Breast epithelium (tissue), 4 donors: ENCODE results near the gene CCDC160. TPM values are rescaled to one million over a fixed set of nuclear protein-coding genes. Genes with fewer than 3 reads are reported as not detected.
"Not testable (repeated sequence)": the region's sequence is repeated elsewhere in the genome, so short reads cannot be mapped to it uniquely, and the experiment has no call there.

Experiments
- DNase-seq, 2 donors: peaks; one replicate each; pipeline ENCODE4 v3.0.0-alpha.2; 2019; ENCODE audit warnings: low spot score in 2 of 2
- H3K27ac ChIP-seq, 2 donors: fragments of 200-600 bp; sonication (generic) in 1 of 2; one replicate each; pipeline ENCODE4 v1.5.1; 2016 to 2019; ENCODE audit warnings: mild to moderate bottlenecking in 1 of 2
- H3K27me3 ChIP-seq, 2 donors: fragments of 200-600 bp; sonication (generic) in 1 of 2; one replicate each; pipeline versions ENCODE4 v1.5.1 to v1.6.0; 2017 to 2019; ENCODE audit warnings: control low read depth in 1 of 2, mild to moderate bottlenecking in 1 of 2
- H3K36me3 ChIP-seq: fragments of 200-600 bp; one replicate; pipeline ENCODE4 v1.5.1; 2019
- H3K4me1 ChIP-seq, 2 donors: fragments of 200-600 bp; sonication (generic); one replicate each; pipeline ENCODE4 v1.5.1; 2016 to 2019; ENCODE audit warnings: control low read depth in 1 of 2
- H3K4me3 ChIP-seq, 3 donors: fragments of 200-600 bp; sonication (generic); 1 replicate in 2 of 3; 2 replicates in 1 of 3; pipeline ENCODE4 v1.5.1; 2016 to 2019; ENCODE audit warnings: mild to moderate bottlenecking in 3 of 3, moderate library complexity in 2 of 3
- H3K9me3 ChIP-seq, 2 donors: fragments of 200-600 bp; sonication (generic) in 1 of 2; one replicate each; pipeline ENCODE4 v1.5.1; 2016 to 2019; ENCODE audit warnings: control low read depth in 1 of 2
- POLR2A ChIP-seq: fragments of 450-650 bp; IDR thresholded peaks from one replicate; pipeline ENCODE4 v1.6.1; 2016; ENCODE audit warnings: antibody characterized with exemption, mild to moderate bottlenecking, moderate library complexity
- POLR2AphosphoS5 ChIP-seq, 3 donors: sonication (generic); formaldehyde crosslinking; IDR thresholded peaks; one replicate each; pipeline ENCODE4 v1.6.1; 2017; ENCODE audit warnings: antibody characterized with exemption in 3 of 3
- intact Hi-C: fragments of 100-400 bp; cut with DNase I; formaldehyde crosslinking; loops from one replicate; pipeline ENCODE4 v1.15.1; 2023; ENCODE audit warnings: low total_unique reads
- total RNA-seq, 3 donors: library from RNA; depleted of rRNA; stranded (reverse); fragments of >200 nt; gene quantifications; one replicate each; pipeline ENCODE4 v1.1.0, GENCODE V29; 2016
- TF ChIP-seq, protein P1 (sequence below), 3 donors: fragments of 450-650 bp; IDR thresholded peaks; one replicate each; pipeline ENCODE4 v1.5.1; 2016 to 2017; ENCODE audit warnings: antibody characterized with exemption in 3 of 3, mild to moderate bottlenecking in 3 of 3, moderate library complexity in 3 of 3

The CCDC160 gene
- total RNA-seq, 3 donors from 2014 or later = 0.16 to 3.6 (median 2.0) TPM

DNA sequence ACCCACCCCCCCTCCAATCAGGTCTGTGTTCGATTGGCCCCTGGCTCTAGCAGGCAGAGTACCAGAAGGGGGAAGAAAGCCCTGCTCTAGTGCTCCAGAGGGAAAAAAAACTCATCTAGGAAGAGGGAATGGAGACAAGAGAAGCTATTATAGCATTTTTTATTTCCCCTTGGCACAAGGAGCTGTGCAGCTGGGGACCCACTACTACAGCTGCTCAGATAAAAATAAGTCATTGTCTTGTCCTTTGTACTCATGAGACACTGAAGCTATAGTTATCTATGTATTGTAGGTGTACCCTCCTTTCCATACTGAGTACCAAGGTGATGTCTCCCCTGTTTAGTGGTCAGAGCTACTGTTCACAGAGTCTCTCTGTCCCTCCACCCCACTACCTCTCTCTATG, 14.3 kb downstream of the CCDC160 start:
- TF ChIP-seq POLR2AphosphoS5 (IDR thresholded peaks at IDR 0.05) = no peak
- TF ChIP-seq, protein P1, sequence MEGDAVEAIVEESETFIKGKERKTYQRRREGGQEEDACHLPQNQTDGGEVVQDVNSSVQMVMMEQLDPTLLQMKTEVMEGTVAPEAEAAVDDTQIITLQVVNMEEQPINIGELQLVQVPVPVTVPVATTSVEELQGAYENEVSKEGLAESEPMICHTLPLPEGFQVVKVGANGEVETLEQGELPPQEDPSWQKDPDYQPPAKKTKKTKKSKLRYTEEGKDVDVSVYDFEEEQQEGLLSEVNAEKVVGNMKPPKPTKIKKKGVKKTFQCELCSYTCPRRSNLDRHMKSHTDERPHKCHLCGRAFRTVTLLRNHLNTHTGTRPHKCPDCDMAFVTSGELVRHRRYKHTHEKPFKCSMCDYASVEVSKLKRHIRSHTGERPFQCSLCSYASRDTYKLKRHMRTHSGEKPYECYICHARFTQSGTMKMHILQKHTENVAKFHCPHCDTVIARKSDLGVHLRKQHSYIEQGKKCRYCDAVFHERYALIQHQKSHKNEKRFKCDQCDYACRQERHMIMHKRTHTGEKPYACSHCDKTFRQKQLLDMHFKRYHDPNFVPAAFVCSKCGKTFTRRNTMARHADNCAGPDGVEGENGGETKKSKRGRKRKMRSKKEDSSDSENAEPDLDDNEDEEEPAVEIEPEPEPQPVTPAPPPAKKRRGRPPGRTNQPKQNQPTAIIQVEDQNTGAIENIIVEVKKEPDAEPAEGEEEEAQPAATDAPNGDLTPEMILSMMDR (IDR thresholded peaks at IDR 0.05) = no peak
- no peak for TF ChIP-seq POLR2A
- H3K36me3 ChIP-seq = no peaks in the 10 kb centered on the region
- intact Hi-C loops = no loop called here

DNA sequence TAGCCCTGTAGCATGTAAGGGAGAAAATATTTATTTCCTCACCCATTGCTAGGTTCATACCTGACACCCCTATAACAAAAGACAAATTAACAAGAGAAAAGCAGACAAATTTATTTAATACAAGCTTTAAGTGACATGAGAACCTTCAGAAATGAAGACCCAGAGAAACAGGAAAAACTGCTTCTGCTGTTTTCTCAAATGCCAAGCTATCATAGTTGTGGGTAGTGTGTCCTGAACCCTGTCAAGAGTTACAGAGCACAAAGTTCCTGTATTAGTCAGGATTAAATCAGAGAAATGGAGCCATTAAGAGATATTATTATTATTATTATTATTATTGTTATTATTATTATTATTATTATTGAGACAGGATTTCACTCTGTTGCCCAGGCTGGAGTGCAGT, 17.5 kb downstream of the CCDC160 start:
- DNase-seq = no peak
- Histone ChIP-seq H3K27ac (no peak overlapping the region), H3K4me1 (no peaks in the 10 kb centered on the region), H3K9me3 (no peaks in the 10 kb centered on the region), H3K36me3 (no peaks in the 10 kb centered on the region), H3K27me3 (peaks cover 0 to 36% of the 10 kb centered on the region in 2 donors), H3K4me3 (no peak overlapping the region)
- intact Hi-C loops = no loop called here
- TF ChIP-seq, protein P1 (IDR thresholded peaks at IDR 0.05) = no peak
- TF ChIP-seq POLR2AphosphoS5 (IDR thresholded peaks at IDR 0.05) (no peak), POLR2A (no peak)

More for the DNA sequence above, 14.3 kb downstream of the CCDC160 start:
- peaks cover 0 to 44% of the 10 kb centered on the region in 2 donors for H3K27me3 ChIP-seq
- H3K4me3 ChIP-seq = no peak overlapping the region
- H3K4me1 ChIP-seq = no peaks in the 10 kb centered on the region
- DNase-seq = no peak
- no peaks in the 10 kb centered on the region for H3K9me3 ChIP-seq
- no peak overlapping the region for H3K27ac ChIP-seq

DNA sequence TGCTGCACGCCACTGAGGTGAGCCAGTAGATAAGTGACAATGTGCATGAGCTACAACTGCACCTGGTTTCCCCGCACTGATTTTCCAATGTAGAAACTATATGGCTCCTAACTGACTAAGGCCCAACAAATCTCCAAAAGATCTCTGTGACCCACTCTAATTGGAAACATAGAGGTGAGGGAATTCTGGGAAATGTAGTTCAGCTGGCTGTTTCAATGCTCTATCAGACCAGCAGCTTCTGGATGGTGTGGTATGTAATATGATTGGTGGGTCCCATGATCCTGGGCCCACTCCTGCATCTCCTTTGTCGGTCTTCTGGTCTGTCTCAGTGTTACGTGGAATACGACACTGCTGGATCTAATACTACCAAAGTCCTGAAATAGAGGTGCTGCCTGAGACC, 18.6 kb downstream of the CCDC160 start:
- intact Hi-C loops = no loop called here
- no peaks in the 10 kb centered on the region for H3K4me1 ChIP-seq

DNA sequence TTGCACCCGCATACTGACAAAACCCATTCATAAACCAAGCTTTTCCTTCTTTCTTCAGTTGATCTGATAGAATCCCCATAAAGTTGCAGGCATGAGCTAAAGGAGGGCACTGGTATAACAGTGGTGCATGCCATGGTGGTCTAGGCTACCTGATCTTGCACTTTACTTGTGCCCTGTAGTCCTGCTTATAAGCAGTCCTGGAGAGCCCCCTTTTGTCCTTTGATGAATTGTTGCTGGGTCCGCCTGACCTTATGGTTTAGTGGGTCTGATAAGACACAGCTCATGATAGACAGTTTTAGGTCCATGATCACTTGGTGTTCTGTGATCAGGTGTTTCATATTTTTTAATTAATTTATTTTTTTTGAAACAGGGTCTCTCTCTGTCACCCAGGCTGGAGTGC, 19.7 kb downstream of the CCDC160 start:
- Histone ChIP-seq H3K27me3 (peaks cover 0 to 29% of the 10 kb centered on the region in 2 donors), H3K27ac (no peak overlapping the region), H3K36me3 (no peaks in the 10 kb centered on the region), H3K4me1 (no peaks in the 10 kb centered on the region), H3K4me3 (no peak overlapping the region), H3K9me3 (no peaks in the 10 kb centered on the region)
- intact Hi-C loops = no loop called here
- no peak for DNase-seq
- TF ChIP-seq, protein P1 (IDR thresholded peaks at IDR 0.05) = no peak
- TF ChIP-seq POLR2A (no peak), POLR2AphosphoS5 (IDR thresholded peaks at IDR 0.05) (no peak)

More for the DNA sequence above, 18.6 kb downstream of the CCDC160 start:
- Histone ChIP-seq H3K36me3 (no peaks in the 10 kb centered on the region), H3K27me3 (peaks cover 0 to 35% of the 10 kb centered on the region in 2 donors), H3K27ac (no peak overlapping the region), H3K9me3 (no peaks in the 10 kb centered on the region), H3K4me3 (no peak overlapping the region)
- DNase-seq = no peak
- TF ChIP-seq POLR2AphosphoS5 (IDR thresholded peaks at IDR 0.05) = no peak
- TF ChIP-seq, protein P1 (IDR thresholded peaks at IDR 0.05) = no peak
- no peak for TF ChIP-seq POLR2A

DNA sequence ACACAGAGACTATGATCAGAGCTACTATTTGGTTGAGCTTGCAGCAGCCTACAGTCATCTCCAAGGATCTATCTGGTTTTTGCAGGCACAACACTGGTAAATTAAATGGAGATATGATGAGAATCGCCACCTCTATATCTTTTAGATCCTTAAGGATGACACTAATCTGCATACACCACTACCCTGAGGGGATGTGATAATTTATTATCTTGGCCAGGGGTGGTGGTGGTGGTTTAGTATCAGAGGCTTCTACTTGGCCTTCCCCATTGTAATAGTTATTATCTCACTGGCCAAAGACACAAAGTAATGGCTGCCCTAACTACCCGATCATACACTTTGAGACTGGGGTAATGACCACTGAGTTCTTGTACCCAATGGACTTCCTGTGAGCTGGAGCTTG, 21.2 kb downstream of the CCDC160 start:
- H3K4me1 ChIP-seq = no peaks in the 10 kb centered on the region
- no peak for DNase-seq
- intact Hi-C loops = no loop called here
- H3K9me3 ChIP-seq = no peaks in the 10 kb centered on the region
- no peak overlapping the region for H3K27ac ChIP-seq
- H3K27me3 ChIP-seq = peaks cover 0 to 25% of the 10 kb centered on the region in 2 donors
- no peak overlapping the region for H3K4me3 ChIP-seq
- TF ChIP-seq POLR2AphosphoS5 (IDR thresholded peaks at IDR 0.05) (no peak), POLR2A (no peak)
- TF ChIP-seq, protein P1 (IDR thresholded peaks at IDR 0.05) = no peak
- H3K36me3 ChIP-seq = no peaks in the 10 kb centered on the region

DNA sequence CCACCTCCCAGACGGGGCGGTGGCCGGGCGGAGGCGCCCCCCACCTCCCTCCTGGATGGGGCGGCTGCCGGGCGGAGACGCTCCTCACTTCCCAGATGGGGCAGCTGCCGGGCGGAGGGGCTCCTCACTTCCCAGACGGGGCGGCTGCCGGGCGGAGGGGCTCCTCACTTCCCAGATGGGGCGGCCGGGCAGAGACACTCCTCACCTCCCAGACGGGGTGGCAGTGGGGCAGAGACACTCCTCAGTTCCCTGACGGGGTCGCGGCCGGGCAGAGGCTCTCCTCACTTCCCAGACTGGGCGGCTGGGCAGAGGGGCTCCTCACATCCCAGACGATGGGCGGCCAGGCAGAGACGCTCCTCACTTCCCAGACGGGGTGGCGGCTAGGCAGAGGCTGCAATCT, 49.0 kb downstream of the CCDC160 start:
- DNase-seq, intact Hi-C loops, H3K9me3 ChIP-seq, H3K27ac ChIP-seq, H3K36me3 ChIP-seq, H3K4me3 ChIP-seq, H3K4me1 ChIP-seq: not testable (repeated sequence)
- peaks cover 0 to 22% of the 10 kb centered on the region in 2 donors for H3K27me3 ChIP-seq
